ENCODE measurements around the gene EYA2.

GRCh38 chr20:46937533-46938226, 43.0 kb downstream of the EYA2 start:
- TF ChIP-seq EZH2phosphoT487 (IDR thresholded peaks at IDR 0.05; ENCODE audit: insufficient read depth, low read depth) (no peak), EZH2 (IDR thresholded peaks at IDR 0.05; ENCODE audit: insufficient read depth, poor library complexity, severe bottlenecking) (no peak)

All from GM23248 (cell line).